Nephron progenitor cell (in vitro differentiated cells): ENCODE results near the gene PARD3B.

Experiments used
- DNase-seq: peaks from one replicate; pipeline ENCODE4 v3.0.0; 2021
- H3K27ac Mint-ChIP-seq: 2 replicates; pipeline ENCODE4 v1.8.0; 2021; ENCODE audit warnings: mild to moderate bottlenecking, moderate library complexity, mixed read lengths
- H3K27me3 Mint-ChIP-seq: 2 replicates; pipeline ENCODE4 v1.8.0; 2021; ENCODE audit warnings: mild to moderate bottlenecking, low read depth, mixed read lengths; ENCODE audit not compliant: poor library complexity
- H3K36me3 Mint-ChIP-seq: 2 replicates; pipeline ENCODE4 v1.8.0; 2021; ENCODE audit warnings: low read depth, mixed read lengths
- H3K4me1 Mint-ChIP-seq: 2 replicates; pipeline ENCODE4 v1.8.0; 2021; ENCODE audit warnings: mixed read lengths
- H3K4me3 Mint-ChIP-seq: 2 replicates; pipeline ENCODE4 v1.8.0; 2021; ENCODE audit warnings: mild to moderate bottlenecking, moderate library complexity, mixed read lengths
- H3K9me3 Mint-ChIP-seq: 2 replicates; pipeline ENCODE4 v1.8.0; 2021; ENCODE audit warnings: mild to moderate bottlenecking, moderate library complexity, mixed read lengths
- TF ChIP-seq, protein P1 (sequence below): fragments of 200-600 bp; sonication (generic); IDR thresholded peaks from 2 replicates; pipeline ENCODE4 v1.5.0; 2021; ENCODE audit warnings: antibody characterized with exemption

The PARD3B gene

GRCh38 chr2:204827701-204828590 is 282.7 kb downstream of the PARD3B start:
- Mint-ChIP-seq H3K27me3 (no peaks in the 10 kb centered on the region), H3K4me1 (peaks cover 9% of the 10 kb centered on the region), H3K9me3 (peaks cover 9% of the 10 kb centered on the region), H3K36me3 (no peaks in the 10 kb centered on the region), H3K4me3 (no peak overlapping the region), H3K27ac (peak overlapping the region; percentile 15)
- no peak for DNase-seq
- TF ChIP-seq, protein P1, sequence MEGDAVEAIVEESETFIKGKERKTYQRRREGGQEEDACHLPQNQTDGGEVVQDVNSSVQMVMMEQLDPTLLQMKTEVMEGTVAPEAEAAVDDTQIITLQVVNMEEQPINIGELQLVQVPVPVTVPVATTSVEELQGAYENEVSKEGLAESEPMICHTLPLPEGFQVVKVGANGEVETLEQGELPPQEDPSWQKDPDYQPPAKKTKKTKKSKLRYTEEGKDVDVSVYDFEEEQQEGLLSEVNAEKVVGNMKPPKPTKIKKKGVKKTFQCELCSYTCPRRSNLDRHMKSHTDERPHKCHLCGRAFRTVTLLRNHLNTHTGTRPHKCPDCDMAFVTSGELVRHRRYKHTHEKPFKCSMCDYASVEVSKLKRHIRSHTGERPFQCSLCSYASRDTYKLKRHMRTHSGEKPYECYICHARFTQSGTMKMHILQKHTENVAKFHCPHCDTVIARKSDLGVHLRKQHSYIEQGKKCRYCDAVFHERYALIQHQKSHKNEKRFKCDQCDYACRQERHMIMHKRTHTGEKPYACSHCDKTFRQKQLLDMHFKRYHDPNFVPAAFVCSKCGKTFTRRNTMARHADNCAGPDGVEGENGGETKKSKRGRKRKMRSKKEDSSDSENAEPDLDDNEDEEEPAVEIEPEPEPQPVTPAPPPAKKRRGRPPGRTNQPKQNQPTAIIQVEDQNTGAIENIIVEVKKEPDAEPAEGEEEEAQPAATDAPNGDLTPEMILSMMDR, result no peak

DNA sequence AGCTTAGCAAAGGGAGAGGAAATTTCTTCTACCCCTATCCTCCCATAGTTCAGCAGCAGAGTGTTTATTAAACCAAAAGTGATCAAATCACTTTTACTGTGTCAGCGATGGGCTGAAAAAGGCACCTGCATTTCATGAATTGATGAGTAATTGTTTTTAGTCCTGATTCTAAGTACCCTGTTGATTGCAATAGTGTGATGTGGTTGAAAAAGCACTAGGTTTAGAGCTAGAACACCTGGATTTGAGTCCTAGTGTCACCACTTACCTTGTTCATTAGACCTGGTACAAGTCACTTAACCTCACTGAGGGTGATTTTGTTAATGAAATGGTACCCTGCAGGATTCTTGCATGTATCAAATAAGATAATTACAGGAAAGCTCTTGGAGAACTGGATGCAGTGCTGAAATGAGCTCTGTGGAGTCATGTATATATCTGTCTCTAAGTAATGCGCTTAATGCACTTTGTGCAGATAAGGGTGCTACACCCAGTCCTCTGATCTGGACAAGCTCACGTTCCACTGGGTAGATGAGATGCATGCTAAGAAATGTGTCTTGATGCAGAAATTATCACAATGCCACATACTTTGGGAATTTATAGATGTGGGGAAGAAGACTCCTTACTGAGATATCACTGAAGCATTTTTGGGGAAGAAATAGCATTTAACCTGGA is 289.6 kb downstream of the PARD3B start:
- H3K4me3 Mint-ChIP-seq, result no peak overlapping the region

DNA sequence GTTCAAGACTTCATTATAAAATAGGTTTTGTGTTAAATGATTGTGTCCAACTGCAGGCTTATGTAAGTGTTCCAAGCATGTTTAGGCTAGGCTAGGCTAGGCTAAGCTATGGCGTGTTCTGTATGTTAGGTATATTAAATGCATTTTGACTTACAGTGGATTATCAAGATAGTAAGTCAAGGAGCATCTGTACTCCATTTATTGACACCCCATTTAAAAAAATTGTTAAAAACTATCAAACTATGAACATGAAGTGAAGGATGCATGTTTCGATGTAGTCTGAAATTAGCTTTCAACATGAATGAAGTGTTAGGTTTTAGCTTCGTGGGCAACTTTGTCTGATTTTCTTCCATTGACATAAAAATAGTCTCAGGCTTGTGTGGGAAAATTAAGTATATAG is 290.5 kb downstream of the PARD3B start:
- Mint-ChIP-seq H3K27ac (no peak overlapping the region), H3K9me3 (peaks cover 3% of the 10 kb centered on the region), H3K36me3 (peaks cover 4% of the 10 kb centered on the region), H3K4me3 (no peak overlapping the region), H3K4me1 (no peaks in the 10 kb centered on the region), H3K27me3 (peaks cover 5% of the 10 kb centered on the region)
- TF ChIP-seq, protein P1, result no peak
- no peak for DNase-seq

More for the DNA sequence above, 289.6 kb downstream of the PARD3B start:
- Mint-ChIP-seq H3K9me3 (peaks cover 6% of the 10 kb centered on the region), H3K4me1 (no peaks in the 10 kb centered on the region), H3K36me3 (peaks cover 4% of the 10 kb centered on the region), H3K27ac (no peak overlapping the region), H3K27me3 (peaks cover 5% of the 10 kb centered on the region)
- no peak for DNase-seq
- TF ChIP-seq, protein P1, result no peak

DNA sequence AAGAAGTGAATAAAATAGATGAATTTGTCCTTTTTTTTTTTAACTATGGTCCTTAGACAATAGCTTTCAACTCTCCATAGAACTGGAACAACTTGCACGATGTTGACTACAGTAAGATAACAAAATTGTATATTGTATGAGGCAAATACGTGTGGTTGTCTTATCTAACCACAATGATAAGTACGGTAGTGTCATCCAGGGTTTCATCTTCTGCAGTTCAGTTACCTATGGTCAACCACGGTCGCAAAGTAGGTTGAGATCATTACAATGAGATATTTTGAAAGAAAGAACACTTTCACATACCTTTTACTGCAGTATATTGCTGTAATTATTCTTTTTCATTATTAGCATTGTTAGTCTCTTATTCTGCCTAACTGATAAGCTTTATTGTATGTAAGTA is 295.2 kb downstream of the PARD3B start:
- DNase-seq, result no peak
- Mint-ChIP-seq H3K27me3 (no peaks in the 10 kb centered on the region), H3K4me1 (peaks cover 8% of the 10 kb centered on the region), H3K36me3 (peaks cover 4% of the 10 kb centered on the region), H3K27ac (no peak overlapping the region), H3K9me3 (peaks cover 3% of the 10 kb centered on the region), H3K4me3 (no peak overlapping the region)
- TF ChIP-seq, protein P1, result no peak

GRCh38 chr2:204842068-204842467 is 296.8 kb downstream of the PARD3B start:
- H3K36me3 Mint-ChIP-seq, result peaks cover 4% of the 10 kb centered on the region
- H3K27me3 Mint-ChIP-seq, result no peaks in the 10 kb centered on the region
- peaks cover 8% of the 10 kb centered on the region for H3K4me1 Mint-ChIP-seq
- peaks cover 3% of the 10 kb centered on the region for H3K9me3 Mint-ChIP-seq
- TF ChIP-seq, protein P1, result no peak
- no peak overlapping the region for H3K27ac Mint-ChIP-seq
- no peak overlapping the region for H3K4me3 Mint-ChIP-seq
- DNase-seq, result no peak
